A673 (cell line): ENCODE results near the gene KAZN.

Experiments used
- EZH2 ChIP-seq: fragments of 200-600 bp; sonication (generic); IDR thresholded peaks from 2 replicates; pipeline ENCODE4 v1.6.1; 2017; ENCODE audit warnings: borderline replicate concordance, low read depth, mild to moderate bottlenecking, mixed read lengths, antibody characterized with exemption, low read length; ENCODE audit not compliant: poor library complexity, severe bottlenecking
- TF ChIP-seq, protein P1 (sequence below): fragments of 300-800, 200-600 bp; sonication (generic); conservative IDR thresholded peaks from 2 replicates; pipeline ENCODE4 v1.5.1; 2017; ENCODE audit warnings: low read depth, mild to moderate bottlenecking, antibody characterized with exemption, low read length, moderate library complexity, mixed read lengths

- TF ChIP-seq, protein P1, sequence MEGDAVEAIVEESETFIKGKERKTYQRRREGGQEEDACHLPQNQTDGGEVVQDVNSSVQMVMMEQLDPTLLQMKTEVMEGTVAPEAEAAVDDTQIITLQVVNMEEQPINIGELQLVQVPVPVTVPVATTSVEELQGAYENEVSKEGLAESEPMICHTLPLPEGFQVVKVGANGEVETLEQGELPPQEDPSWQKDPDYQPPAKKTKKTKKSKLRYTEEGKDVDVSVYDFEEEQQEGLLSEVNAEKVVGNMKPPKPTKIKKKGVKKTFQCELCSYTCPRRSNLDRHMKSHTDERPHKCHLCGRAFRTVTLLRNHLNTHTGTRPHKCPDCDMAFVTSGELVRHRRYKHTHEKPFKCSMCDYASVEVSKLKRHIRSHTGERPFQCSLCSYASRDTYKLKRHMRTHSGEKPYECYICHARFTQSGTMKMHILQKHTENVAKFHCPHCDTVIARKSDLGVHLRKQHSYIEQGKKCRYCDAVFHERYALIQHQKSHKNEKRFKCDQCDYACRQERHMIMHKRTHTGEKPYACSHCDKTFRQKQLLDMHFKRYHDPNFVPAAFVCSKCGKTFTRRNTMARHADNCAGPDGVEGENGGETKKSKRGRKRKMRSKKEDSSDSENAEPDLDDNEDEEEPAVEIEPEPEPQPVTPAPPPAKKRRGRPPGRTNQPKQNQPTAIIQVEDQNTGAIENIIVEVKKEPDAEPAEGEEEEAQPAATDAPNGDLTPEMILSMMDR, result no peak
- TF ChIP-seq EZH2, result no peak
Observed at GRCh38 chr1:15020943-15021745, 422.7 kb downstream of the KAZN start.
